HFFc6 (cell line): Measurements from ENCODE around the gene KCNH8. TPM values are rescaled to one million over a fixed set of nuclear protein-coding genes. Genes with fewer than 3 reads are reported as not detected.

Experiments
- DNase-seq: peaks from one replicate; pipeline ENCODE4 v3.0.0-alpha.2; 2018
- H3K27ac Mint-ChIP-seq: 2 replicates; pipeline ENCODE4 v1.8.0; 2020; ENCODE audit warnings: mild to moderate bottlenecking, mixed read lengths
- H3K27me3 Mint-ChIP-seq: 2 replicates; pipeline ENCODE4 v1.8.0; 2021; ENCODE audit warnings: mild to moderate bottlenecking, moderate library complexity, mixed read lengths; ENCODE audit not compliant: insufficient read depth
- H3K36me3 Mint-ChIP-seq: 2 replicates; pipeline ENCODE4 v1.8.0; 2021; ENCODE audit warnings: low read depth, mixed read lengths
- H3K4me1 Mint-ChIP-seq: 2 replicates; pipeline ENCODE4 v1.8.0; 2020; ENCODE audit warnings: low read depth, mixed read lengths
- H3K4me3 Mint-ChIP-seq: 2 replicates; pipeline ENCODE4 v1.8.0; 2020; ENCODE audit warnings: mild to moderate bottlenecking, moderate library complexity, mixed read lengths
- H3K9me3 Mint-ChIP-seq: 2 replicates; pipeline ENCODE4 v1.8.0; 2020; ENCODE audit warnings: mild to moderate bottlenecking, mixed read lengths
- CTCF ChIP-seq: fragments of 200-600 bp; sonication (generic); IDR thresholded peaks from 2 replicates; pipeline ENCODE4 v1.5.0; 2021; ENCODE audit warnings: antibody characterized with exemption, mild to moderate bottlenecking
- total RNA-seq, 6 experiments: library from RNA; stranded (reverse); fragmentation: NEBNext Ultra II Directional; extraction: Animal tissue kit (Norgen Biotek cat#: 25700); gene quantifications; 2 replicates in 1 of 6; 3 replicates in 5 of 6; pipeline ENCODE4 v1.2.3, GENCODE V29; 2021

KCNH8 gene
- total RNA-seq, 6 experiments from 2014 or later = not detected

- no peak for TF ChIP-seq CTCF
- Mint-ChIP-seq H3K27ac (no peak overlapping the region), H3K9me3 (peaks cover 39% of the 10 kb centered on the region), H3K4me1 (no peaks in the 10 kb centered on the region), H3K27me3 (no peaks in the 10 kb centered on the region), H3K4me3 (no peak overlapping the region), H3K36me3 (no peaks in the 10 kb centered on the region; the same call in 1 of the 2 replicates)
- DNase-seq = no peak
Measured at GRCh38 chr3:19106307-19106706, 42.0 kb upstream of the KCNH8 start.

- no peak overlapping the region for H3K4me3 Mint-ChIP-seq
- no peak for DNase-seq
- no peak overlapping the region for H3K27ac Mint-ChIP-seq
- H3K36me3 Mint-ChIP-seq = no peaks in the 10 kb centered on the region; the same call in 1 of the 2 replicates
- no peaks in the 10 kb centered on the region for H3K27me3 Mint-ChIP-seq
- no peak for TF ChIP-seq CTCF
- H3K9me3 Mint-ChIP-seq = peaks cover 43% of the 10 kb centered on the region
- no peaks in the 10 kb centered on the region for H3K4me1 Mint-ChIP-seq
Measured at GRCh38 chr3:19107719-19108118, 40.6 kb upstream of the KCNH8 start.

GRCh38 chr3:19110335-19110895 lies 37.9 kb upstream of the KCNH8 start:
- Mint-ChIP-seq H3K36me3 (no peaks in the 10 kb centered on the region), H3K9me3 (peaks cover 34% of the 10 kb centered on the region), H3K27ac (no peak overlapping the region), H3K4me3 (no peak overlapping the region), H3K4me1 (no peaks in the 10 kb centered on the region), H3K27me3 (no peaks in the 10 kb centered on the region)
- no peak for DNase-seq
- no peak for TF ChIP-seq CTCF

- Mint-ChIP-seq H3K27me3 (no peaks in the 10 kb centered on the region; the same call in 1 of the 2 replicates), H3K4me3 (no peak overlapping the region), H3K9me3 (peaks cover 35% of the 10 kb centered on the region), H3K27ac (no peak overlapping the region), H3K4me1 (no peaks in the 10 kb centered on the region), H3K36me3 (no peaks in the 10 kb centered on the region)
- TF ChIP-seq CTCF = no peak
- DNase-seq = no peak
Measured at GRCh38 chr3:19114461-19114860, 33.8 kb upstream of the KCNH8 start.

- TF ChIP-seq CTCF = no peak
- Mint-ChIP-seq H3K9me3 (peaks cover 49% of the 10 kb centered on the region), H3K4me1 (no peaks in the 10 kb centered on the region), H3K27ac (no peak overlapping the region), H3K4me3 (no peak overlapping the region), H3K36me3 (no peaks in the 10 kb centered on the region), H3K27me3 (no peaks in the 10 kb centered on the region; the same call in 1 of the 2 replicates)
- DNase-seq = no peak
Measured at GRCh38 chr3:19116239-19116638, 32.1 kb upstream of the KCNH8 start.

- Mint-ChIP-seq H3K9me3 (peaks cover 41% of the 10 kb centered on the region), H3K27ac (no peak overlapping the region), H3K27me3 (no peaks in the 10 kb centered on the region), H3K4me3 (no peak overlapping the region), H3K4me1 (no peaks in the 10 kb centered on the region), H3K36me3 (no peaks in the 10 kb centered on the region)
- DNase-seq = no peak
- TF ChIP-seq CTCF = no peak
Measured at GRCh38 chr3:19124752-19125151, 23.6 kb upstream of the KCNH8 start.
